NCI-H1092 treated with DMSO at 0.1 percent for 48 hours (cell line): ENCODE data around the gene CC2D1A.
"Not testable (repeated sequence)": the region's sequence is repeated elsewhere in the genome, so short reads cannot be mapped to it uniquely, and the experiment has no call there.

ENCODE experiments used
- DNase-seq: peaks from one replicate; lab custom pipeline; 2025; lab: John Stamatoyannopoulos, UW

The CC2D1A gene

DNA sequence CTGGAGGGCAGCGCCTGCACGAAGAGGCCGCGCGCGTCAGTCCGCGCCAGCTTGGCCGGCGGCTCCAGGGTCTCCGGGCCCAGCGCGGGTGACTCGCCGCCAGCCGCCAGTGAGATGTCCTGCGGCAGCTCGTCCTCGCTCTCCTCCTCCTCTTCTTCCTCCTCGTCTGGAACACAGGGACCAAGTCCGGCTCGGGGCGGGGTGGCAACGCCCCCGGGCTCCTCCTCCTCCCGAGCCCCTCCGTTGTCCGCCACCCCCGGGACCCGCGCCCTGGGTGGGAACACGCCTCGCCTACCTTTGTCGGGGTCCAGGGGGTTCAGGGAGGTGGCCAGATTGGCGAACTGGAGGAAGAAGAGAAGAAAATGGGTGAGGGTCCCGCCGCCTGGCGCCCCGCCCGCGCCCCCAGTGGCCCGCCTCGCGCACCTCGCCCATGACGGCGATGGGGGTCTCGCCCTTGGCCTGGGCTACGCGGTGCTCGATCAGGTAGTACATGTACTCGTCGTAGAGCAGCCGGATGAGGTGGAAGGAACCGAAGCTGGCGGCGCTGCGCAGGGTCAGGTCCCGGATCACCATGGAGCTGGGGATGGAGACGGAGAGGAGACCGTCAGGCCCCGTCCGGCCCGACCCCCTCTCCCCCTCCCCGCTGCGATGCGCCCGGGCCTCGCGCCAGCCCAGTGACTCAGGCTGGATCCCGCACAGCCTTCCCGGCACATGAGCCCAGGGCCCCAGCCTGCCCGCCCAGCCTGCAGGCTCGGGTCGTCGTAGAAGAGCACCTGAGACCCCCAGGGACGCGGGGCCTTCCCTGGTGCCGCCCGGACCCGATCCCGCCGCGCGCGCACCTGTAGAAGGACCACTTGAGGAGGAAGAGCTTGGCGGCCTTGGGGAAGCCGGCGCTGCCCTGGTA is 57.0 kb downstream of the CC2D1A start:
- no peak for DNase-seq

DNA sequence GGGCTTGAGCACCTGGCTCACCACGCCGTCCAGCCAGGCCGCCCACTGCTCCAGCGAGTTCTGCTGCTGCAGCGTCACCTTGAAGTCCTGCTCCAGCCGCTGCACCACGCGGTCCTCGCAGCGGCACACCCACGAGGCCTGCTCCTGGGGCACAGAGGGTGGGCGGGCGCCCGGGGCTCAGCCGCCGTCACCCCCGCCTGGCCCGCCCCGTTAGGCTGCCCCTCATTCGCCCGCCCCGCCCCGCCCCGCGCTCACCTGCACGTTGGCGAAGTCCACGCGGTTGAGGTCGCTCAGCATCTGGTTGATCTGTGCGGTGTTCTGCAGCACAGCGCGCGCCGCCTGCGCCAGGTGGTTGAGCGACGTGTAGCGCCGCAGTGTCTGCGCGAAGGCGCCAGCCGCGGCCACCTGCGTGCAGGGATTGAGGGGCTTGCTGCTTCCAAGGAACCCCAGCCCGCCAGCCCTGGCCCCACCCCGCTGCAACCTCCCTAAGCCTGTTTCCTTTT is 57.7 kb downstream of the CC2D1A start:
- no peak for DNase-seq

DNA sequence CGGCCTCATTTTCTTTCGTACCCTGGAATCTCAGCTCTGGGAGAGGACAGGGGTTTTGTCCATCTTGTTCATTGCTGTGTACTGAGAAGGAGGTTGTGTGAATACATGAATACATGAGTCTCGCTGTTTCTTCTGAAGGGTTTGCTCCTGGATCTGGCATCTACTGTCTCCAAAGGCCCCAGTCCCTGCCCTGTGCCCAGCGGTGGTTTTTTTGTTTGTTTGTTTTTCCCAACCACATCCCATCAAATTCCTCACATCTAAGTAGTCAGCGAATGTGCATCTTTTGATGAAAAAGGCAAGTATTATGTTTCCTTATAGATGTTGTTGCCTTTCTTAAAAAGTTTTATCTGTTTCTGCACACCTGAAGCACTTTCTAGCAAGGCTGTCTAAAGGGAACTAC is 58.8 kb downstream of the CC2D1A start:
- DNase-seq, result no peak

DNA sequence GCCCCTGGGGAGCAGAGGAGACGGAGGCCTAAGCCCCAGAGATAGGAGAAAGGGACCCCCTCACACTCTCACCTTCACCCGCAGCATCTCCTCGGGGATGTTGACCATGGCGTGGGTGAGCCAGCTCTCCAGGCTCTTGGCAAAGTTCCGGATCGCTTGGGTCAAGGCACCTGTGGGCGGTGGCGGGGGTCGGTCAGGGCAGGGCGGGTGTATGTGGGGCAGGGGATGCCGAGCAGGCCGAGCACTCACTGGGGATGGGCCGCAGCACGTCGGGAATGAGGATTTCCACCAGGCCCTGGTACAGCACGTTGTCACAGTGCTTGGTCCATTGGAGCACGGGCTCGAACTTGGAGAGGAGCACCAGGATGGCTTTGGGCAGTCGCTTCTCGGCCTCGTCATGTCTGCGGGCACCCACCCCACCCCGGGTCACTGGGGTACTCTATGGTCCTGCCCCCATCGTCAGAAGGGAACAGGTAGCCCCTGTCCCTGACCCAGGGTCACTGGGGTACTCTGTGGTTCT is 59.4 kb downstream of the CC2D1A start:
- no peak for DNase-seq

- DNase-seq, result no peak
Measured at GRCh38 chr19:13965926-13966683, 60.1 kb downstream of the CC2D1A start.

DNA sequence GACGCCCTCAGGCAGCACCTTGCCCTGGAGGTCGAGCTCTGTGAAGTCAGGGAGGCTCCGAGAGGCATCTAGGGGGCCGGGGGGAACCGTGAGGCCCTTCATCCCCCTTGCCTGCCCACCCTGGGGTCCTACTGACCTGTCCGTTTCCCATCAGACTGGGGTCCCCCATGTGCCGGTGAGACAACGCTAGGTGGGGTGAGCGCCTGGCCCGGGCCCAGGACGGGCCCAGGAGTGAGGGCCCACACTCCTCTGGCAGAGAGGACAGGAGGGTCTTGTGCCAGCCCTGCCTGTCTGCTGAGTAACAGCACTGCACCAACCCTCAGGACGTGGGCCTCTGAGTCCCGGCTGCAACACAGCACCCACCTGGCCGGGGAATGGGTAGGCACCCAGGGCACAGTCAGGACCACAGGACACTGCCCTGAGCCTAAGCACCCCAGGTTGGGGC is 60.7 kb downstream of the CC2D1A start:
- no peak for DNase-seq

- not testable (repeated sequence) for DNase-seq
Measured at GRCh38 chr19:13967206-13967605, 61.2 kb downstream of the CC2D1A start.

DNA sequence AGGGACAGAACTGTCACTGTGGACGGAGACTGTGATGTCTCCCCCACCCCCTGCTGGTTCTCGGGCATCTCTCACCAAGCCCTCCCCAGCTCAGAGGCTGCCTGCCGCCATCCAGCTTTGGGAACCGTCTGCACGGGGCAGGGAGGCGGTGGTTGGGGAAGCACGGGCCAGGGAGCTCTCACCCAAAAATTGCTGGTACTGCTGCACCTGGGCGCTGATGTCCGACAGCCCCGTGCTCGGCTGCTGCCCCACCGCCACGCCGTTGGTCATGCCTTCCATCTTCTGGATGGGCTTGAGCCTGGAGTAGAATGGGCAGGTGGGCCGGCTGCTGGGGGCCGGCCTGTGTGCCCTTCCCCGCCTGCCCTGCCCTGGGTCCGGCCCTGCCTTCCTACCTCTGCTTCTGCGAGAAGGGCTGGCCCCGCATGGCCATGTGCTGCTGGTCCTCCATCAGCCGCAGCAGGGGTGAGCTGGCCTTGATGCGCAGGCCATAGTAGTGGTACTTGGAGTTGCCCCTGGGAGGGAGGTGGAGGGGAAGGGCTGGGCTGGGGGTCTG is 62.5 kb downstream of the CC2D1A start:
- no peak for DNase-seq

- DNase-seq, result no peak
Measured at GRCh38 chr19:13968999-13969398, 63.0 kb downstream of the CC2D1A start.

- DNase-seq, result no peak
Measured at GRCh38 chr19:13969897-13970296, 63.9 kb downstream of the CC2D1A start.

DNA sequence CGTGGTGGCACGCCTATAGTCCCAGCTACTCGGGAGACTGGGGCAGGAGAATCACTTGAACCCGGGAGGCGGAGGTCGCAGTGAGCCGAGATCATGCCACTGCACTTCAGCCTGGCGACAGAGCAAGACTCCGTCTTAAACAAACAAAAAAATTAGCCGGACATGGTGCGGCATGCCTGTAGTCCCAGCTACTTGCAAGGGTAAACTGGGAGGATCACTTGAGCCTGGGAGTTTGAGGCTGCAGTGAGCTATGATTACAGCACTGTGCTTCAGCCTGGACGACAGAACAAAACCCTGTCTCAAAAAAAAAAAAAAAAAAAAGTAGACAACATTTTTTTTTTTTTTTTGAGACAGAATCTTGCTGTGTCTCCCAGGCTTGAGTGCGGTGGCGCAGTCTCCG is 65.9 kb downstream of the CC2D1A start:
- DNase-seq, result not testable (repeated sequence)

GRCh38 chr19:13972368-13973155 is 66.6 kb downstream of the CC2D1A start:
- DNase-seq, result no peak

GRCh38 chr19:13973479-13973878 is 67.5 kb downstream of the CC2D1A start:
- DNase-seq, result not testable (repeated sequence)

GRCh38 chr19:13974073-13974472 is 68.1 kb downstream of the CC2D1A start:
- DNase-seq, result no peak

DNA sequence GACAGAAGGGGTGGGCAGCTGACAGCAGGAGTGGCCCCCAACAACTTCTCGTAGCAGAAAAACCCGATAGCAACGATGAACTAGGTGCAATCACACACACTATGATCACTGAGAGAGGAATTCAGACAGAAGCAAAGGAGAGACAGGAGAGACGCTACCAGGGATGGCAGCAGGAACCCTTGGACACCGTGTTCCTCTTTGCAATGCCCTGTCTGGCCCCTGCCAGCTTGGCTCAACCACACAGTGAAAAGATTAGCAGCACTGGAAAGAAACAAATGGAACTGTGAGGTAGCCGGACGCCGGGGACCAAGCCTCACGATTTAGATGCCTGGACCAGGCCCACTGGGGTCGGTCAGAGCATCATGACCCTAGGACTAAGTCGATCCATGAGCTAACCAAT is 69.9 kb downstream of the CC2D1A start:
- DNase-seq, result no peak

DNA sequence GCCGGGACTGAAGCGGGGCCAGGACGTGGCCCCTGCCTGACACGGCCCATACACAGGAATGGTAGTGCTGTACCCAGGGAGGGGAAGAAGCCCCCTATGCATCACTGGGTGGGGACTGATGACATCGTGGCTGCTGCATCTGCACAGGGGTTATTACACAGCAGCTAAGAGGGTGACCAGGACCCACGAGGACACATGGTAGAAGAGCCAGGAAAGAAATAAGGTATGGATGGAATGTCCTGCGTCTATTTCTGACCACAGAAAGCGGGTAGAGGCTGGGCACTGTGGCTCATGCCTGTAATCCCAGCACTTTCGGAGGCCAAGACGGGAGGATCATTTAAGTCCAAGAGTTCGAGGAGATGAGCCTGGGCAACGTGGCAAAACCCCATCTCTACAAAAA is 70.4 kb downstream of the CC2D1A start:
- DNase-seq, result no peak

DNA sequence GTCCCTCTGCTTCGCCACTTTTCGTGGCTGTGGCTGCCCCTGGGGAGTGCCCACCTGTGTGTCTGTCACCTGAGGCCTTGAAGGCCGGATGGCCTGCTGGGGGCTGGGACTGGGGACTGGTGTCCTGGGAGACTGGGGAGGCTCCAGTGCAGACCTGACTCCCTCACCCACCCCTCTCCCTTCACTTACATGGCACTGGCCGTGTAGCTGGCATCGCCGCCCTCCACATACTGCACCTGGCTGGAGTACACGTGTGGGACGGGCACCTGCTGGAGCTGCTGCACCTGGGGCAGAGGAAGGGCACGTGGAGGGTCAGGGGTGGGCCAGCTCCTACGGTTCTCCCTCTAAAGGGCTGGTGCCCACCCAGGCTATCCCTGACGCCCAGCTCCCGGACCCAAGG is 71.8 kb downstream of the CC2D1A start:
- no peak for DNase-seq

GRCh38 chr19:13978351-13979243 is 72.6 kb downstream of the CC2D1A start:
- peak; percentile 28 for DNase-seq

GRCh38 chr19:13979244-13979615 is 73.2 kb downstream of the CC2D1A start:
- no peak for DNase-seq

- no peak for DNase-seq
Measured at GRCh38 chr19:13979686-13980085, 73.7 kb downstream of the CC2D1A start.

DNA sequence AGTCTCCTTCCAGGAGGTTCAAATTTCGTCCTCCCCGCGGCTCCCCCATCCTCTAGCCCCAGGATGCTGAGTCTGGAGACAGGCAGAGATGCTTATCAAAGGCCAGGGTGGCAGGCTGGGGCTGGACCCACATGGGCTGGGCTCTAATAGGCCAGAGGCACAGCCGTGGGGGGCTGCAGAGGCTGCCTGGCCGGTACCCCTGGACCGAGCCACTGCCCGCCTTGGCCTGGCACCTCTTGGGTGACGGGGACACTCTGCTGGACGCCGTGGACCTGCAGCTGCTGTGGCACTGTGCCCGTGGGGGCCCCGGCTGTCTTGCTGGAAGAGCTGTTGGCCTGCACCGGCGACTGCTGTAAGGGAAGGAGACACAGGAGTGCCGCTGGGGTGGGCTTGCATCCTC is 74.3 kb downstream of the CC2D1A start:
- DNase-seq, result no peak
